BE2C (cell line): ENCODE data around the gene IL20RA.
A peak's percentile ranks its signal among the peaks of the same experiment; 100 is the strongest.
"Not testable (repeated sequence)": the region's sequence is repeated elsewhere in the genome, so short reads cannot be mapped to it uniquely, and the experiment has no call there.

Experiments
- DNase-seq: peaks from one replicate; pipeline ENCODE4 v3.0.0-alpha.2; 2020
- H3K27me3 ChIP-seq: fragments of 250-450 bp; sonication (Bioruptor Pico); 2 replicates; pipeline ENCODE4 v1.5.1; 2020; ENCODE audit warnings: mild to moderate bottlenecking
- H3K36me3 ChIP-seq: fragments of 250-450 bp; sonication (Bioruptor Pico); 2 replicates; pipeline ENCODE4 v1.5.1; 2020; ENCODE audit warnings: mild to moderate bottlenecking
- H3K4me1 ChIP-seq: fragments of 250-450 bp; sonication (Bioruptor Pico); 2 replicates; pipeline ENCODE4 v1.5.1; 2020
- H3K4me3 ChIP-seq: 2 replicates; pipeline ENCODE4 v1.5.1; 2011; ENCODE audit warnings: low read depth, low read length
- H3K9me3 ChIP-seq: fragments of 250-450 bp; sonication (Bioruptor Pico); 2 replicates; pipeline ENCODE4 v1.5.1; 2020
- TF ChIP-seq, protein P1 (sequence below): IDR thresholded peaks from 2 replicates; pipeline ENCODE4 v1.5.1; 2012; ENCODE audit warnings: mild to moderate bottlenecking, low read depth, low read length

IL20RA gene

DNA sequence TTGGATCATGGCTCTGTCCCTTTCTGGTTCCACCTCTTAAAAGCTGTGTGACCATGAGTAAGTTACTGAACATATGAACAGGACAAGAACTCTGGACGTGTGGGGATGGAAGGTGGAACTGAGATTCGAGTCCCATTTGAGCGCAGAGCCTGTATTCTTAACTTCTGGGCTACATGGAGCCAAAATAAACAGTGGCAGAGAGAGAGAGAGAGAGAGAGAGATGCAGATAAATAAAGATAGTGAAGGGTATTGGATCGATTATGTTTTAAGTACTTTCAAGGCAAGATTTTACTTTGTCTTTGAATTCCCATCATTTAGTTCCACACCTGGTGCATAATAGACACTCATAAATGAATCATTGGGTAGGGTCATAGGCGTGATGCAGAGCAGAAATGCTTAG is 82.9 kb downstream of the IL20RA start:
- TF ChIP-seq, protein P1, sequence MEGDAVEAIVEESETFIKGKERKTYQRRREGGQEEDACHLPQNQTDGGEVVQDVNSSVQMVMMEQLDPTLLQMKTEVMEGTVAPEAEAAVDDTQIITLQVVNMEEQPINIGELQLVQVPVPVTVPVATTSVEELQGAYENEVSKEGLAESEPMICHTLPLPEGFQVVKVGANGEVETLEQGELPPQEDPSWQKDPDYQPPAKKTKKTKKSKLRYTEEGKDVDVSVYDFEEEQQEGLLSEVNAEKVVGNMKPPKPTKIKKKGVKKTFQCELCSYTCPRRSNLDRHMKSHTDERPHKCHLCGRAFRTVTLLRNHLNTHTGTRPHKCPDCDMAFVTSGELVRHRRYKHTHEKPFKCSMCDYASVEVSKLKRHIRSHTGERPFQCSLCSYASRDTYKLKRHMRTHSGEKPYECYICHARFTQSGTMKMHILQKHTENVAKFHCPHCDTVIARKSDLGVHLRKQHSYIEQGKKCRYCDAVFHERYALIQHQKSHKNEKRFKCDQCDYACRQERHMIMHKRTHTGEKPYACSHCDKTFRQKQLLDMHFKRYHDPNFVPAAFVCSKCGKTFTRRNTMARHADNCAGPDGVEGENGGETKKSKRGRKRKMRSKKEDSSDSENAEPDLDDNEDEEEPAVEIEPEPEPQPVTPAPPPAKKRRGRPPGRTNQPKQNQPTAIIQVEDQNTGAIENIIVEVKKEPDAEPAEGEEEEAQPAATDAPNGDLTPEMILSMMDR = no peak
- H3K36me3 ChIP-seq = peaks cover 11% of the 10 kb centered on the region
- H3K4me3 ChIP-seq = no peak overlapping the region
- no peak for DNase-seq
- H3K27me3 ChIP-seq = no peaks in the 10 kb centered on the region
- peaks cover 42% of the 10 kb centered on the region for H3K4me1 ChIP-seq
- H3K9me3 ChIP-seq = no peaks in the 10 kb centered on the region

GRCh38 chr6:136960781-136961180 is 84.0 kb downstream of the IL20RA start:
- peaks cover 11% of the 10 kb centered on the region for H3K36me3 ChIP-seq
- DNase-seq = no peak
- no peaks in the 10 kb centered on the region for H3K9me3 ChIP-seq
- no peak overlapping the region for H3K4me3 ChIP-seq
- no peaks in the 10 kb centered on the region for H3K27me3 ChIP-seq
- H3K4me1 ChIP-seq = peaks cover 48% of the 10 kb centered on the region
- TF ChIP-seq, protein P1 = no peak

- DNase-seq, H3K4me3 ChIP-seq, H3K9me3 ChIP-seq, H3K27me3 ChIP-seq, H3K36me3 ChIP-seq: not testable (repeated sequence)
- H3K4me1 ChIP-seq = peaks cover 56% of the 10 kb centered on the region
Measured at GRCh38 chr6:136959935-136960334, 84.8 kb downstream of the IL20RA start.

DNA sequence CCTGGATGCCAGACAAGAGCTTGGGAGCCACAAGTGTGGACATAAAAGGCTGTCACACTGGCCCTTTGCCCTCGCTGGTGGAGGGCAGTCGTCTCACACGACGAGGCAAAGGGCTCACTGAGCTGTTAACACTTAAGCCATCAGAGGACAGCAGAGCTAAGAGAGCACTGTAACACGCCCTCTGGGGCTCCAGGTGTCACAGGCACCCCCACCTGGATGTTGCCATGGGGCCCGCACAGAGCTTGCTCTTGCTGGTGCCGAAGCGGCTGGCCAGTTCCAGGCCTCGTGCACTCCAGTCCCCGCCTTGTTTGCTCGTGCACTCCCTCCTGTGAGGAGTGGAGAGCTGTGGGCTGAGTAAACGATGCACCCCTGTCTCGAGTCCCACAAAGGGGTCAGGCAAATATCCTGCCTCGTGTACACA is 85.3 kb downstream of the IL20RA start:
- TF ChIP-seq, protein P1 = no peak
- Histone ChIP-seq H3K36me3 (peaks cover 9% of the 10 kb centered on the region), H3K9me3 (no peaks in the 10 kb centered on the region), H3K4me1 (peaks cover 56% of the 10 kb centered on the region), H3K27me3 (no peaks in the 10 kb centered on the region), H3K4me3 (no peak overlapping the region)
- peak; percentile 53 for DNase-seq

DNA sequence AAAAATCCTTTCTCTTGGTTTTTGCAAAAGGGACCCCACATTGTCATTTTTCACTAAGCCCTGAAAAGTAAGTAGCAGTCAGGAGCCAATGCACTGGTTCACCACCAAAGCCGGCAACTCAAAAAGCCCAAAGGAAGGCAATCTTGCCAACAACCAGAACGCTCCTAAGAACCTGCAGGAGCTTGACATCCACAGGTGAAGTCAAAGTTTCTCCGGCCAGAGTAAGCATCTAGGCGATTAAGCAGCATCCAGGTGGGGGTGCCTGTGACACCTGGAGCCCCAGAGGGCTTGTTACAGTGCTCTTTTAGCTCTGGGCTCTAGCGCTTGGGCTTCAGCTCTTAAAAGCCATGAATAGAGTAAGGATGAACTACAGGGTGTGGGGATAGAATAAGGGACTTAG is 86.6 kb downstream of the IL20RA start:
- H3K36me3 ChIP-seq = peaks cover 4% of the 10 kb centered on the region
- DNase-seq = no peak
- H3K4me1 ChIP-seq = peaks cover 56% of the 10 kb centered on the region
- no peaks in the 10 kb centered on the region for H3K27me3 ChIP-seq
- H3K9me3 ChIP-seq = no peaks in the 10 kb centered on the region
- TF ChIP-seq, protein P1 = no peak
- H3K4me3 ChIP-seq = no peak overlapping the region

DNA sequence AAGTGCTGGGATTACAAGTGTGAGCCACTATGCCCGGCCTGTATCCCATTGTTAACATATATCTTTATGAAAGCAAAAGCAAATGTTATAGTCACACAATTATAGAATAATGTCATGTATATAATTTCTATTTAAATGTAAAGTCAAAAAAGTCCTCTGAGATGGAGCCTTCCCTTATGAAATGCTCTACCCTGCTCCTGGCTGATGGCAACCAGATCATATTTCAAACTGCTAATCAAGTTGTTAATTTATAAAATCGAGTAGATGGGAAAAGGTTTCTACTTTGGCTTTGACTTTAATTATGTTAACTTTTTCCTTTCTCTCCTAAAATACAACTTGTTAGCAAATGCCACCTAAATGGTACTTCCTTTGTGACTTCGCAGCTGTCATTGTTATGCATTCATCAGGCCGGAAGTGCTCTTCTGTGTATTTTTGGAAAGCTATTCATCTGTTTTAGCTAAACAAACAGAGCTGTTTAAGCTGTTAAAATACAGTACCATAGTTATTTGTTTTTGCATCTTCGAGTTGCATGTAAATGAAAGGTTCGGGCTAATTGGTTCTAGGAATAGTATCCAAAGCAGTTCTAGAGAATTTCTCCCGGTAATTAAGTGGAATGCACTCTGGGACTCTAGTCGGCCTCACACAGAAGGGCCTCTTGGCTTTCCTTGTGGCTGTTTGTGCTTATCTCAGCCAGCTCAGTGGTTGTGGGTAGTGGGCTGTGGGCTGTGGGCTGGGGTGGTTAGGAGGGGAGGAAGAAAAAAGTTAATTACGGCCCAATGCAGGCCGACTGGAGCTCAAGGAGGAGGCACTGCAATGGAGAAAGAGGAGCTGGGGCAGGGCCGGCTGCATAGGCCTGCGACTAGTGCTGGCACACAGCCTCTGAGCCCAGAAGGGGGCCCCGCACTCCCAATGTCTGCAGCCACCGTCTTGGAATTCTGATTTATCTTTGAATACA is 87.9 kb downstream of the IL20RA start:
- Histone ChIP-seq H3K9me3 (no peaks in the 10 kb centered on the region), H3K36me3 (peaks cover 4% of the 10 kb centered on the region), H3K4me3 (no peak overlapping the region), H3K4me1 (peaks cover 58% of the 10 kb centered on the region), H3K27me3 (no peaks in the 10 kb centered on the region)
- DNase-seq = peak; percentile 50
- TF ChIP-seq, protein P1 = peak; percentile 50
